Kasumi-1 (cell line): ENCODE data around the gene ZCCHC24.

Experiments
- DNase-seq, 2 experiments: peaks; one replicate each; lab custom pipeline; 2025; lab: John Stamatoyannopoulos, UW

The ZCCHC24 gene

DNA sequence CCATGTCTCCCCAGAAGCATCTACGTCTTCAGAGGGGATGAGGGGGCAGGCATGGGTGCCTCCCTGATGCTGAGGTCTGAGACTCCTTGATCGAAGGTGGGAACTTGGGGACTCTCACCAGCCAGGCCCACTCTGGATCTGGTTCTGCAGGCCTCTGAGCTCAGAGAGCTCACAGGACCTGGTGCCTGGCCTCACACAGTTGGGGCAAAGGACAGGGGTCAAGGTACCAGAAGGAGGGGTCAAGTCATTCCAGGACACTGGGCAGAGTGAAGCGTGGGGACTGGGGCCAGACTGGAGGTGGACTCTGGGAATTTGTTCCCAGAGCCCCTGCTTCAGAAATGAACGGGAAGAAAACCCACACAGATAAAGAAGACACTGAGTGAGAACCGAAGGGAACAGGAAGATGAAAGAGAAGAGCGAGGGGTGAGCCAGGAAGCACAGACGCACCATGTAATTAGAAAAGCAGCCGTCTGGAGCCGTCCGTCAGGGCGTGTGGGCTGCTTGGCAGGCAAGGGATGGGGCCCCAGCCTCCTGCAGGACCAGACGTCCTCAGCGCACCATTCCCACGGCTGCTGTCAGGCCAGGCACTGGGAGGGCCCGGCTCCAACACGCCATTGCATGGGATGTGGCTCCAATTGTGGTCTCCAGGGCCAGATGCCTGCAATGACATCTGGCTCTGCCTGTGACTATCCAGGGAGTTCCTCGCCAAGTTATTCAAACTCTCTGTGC, 47.7 kb downstream of the ZCCHC24 start:
- no peak for DNase-seq

DNA sequence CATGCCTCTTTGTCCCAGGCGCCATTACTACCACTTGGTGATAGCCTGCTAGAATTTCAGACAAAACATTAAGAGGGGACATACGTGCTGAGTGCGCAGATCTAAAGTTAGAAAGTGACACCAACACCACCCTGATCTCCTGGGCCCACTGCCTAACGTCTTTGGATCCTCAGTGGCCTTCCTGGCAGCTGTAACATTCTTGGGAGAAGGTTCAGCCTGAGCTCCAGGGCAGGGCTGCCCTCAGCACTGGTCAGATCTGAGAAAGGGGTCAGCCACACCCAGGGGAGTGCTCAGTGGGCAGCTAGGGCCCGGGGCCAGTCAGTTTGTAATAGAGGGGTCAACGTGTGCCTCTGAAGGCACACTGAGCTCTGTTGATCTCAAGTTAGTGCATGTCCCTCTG, 48.4 kb downstream of the ZCCHC24 start:
- DNase-seq: no peak

DNA sequence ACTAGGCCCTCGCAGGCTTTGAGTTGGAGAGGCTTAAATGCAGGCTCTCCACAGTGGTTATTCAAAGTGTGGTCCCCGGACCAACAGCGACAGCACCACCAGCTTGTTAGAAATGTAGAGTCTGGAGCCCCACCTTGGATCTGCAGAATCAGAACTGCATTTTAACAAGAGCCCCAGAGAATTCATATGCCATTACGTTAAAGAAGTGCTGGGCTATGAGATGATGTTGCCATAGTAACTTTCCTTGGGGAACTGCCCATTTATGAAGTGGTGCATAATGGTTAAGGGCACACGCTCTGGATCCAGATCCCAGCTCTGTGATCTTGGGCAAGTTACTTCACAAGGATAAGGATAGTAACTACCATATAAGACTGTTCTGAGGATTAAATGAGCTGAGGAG, 48.9 kb downstream of the ZCCHC24 start:
- no peak for DNase-seq

DNA sequence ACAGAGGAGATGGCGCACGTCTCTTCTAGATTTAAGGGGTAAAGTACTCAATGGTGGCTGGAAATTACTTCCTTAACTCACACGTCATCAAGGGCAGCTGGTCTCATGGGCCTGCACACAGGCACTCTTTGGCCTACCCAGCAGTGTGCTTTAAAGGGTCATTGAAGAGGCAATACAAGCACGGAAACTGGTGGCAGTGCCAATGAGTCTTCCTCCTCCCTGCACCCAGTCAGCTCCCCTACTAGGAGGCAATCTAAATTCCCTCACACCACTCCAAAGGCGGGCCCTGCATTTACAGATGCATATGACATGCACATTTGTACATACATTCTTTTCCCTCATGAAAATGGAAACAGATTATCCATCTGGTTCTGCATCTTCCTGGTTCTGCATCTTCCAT, 50.8 kb downstream of the ZCCHC24 start:
- no peak for DNase-seq

DNA sequence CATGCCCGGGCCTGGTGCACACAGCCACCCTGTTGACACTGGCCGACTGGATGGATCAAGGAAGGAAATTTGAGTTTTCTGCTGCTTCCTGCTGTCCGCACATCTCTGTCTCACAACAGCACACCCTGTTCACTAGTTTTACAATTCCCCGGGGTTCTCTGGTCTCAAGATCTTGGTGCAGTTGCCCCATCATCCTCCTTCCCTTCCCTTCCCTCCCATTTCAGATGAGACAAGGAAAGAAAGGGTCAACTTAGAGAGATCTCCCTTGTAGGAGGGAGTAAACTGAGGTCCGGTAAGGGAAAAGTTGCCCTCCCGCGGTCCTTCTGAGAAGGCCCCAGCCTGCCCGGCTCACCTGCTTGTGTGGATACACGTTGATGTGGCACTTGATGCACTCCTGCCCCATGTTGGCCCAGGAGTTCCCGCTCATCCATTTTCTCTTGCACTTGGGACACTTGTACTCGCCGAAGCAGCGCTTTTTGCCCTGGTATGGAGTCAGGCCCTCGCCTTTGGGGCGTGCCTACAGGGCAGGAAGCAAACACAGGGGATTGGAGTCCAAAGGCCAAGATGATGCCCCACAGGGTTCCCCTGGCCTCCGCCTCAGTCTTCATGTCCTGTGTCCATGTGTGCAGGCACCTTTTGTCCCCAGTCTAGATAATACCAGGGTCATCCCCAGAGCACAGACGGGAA, 51.4 kb downstream of the ZCCHC24 start:
- no peak for DNase-seq

GRCh38 chr10:79393221-79393923, 52.1 kb downstream of the ZCCHC24 start:
- no peak for DNase-seq

- no peak for DNase-seq
Observed at GRCh38 chr10:79392506-79393176, 52.8 kb downstream of the ZCCHC24 start.

- DNase-seq: no peak
Observed at GRCh38 chr10:79392020-79392398, 53.4 kb downstream of the ZCCHC24 start.

GRCh38 chr10:79391231-79392019, 54.0 kb downstream of the ZCCHC24 start:
- DNase-seq: no peak

- peak; percentile 93 to 96 for DNase-seq
Observed at GRCh38 chr10:79390551-79391229, 54.7 kb downstream of the ZCCHC24 start.

- no peak for DNase-seq
Observed at GRCh38 chr10:79390057-79390456, 55.4 kb downstream of the ZCCHC24 start.

- no peak for DNase-seq
Observed at GRCh38 chr10:79387974-79388850, 57.2 kb downstream of the ZCCHC24 start.

- DNase-seq: no peak
Observed at GRCh38 chr10:79387466-79387973, 57.9 kb downstream of the ZCCHC24 start.

DNA sequence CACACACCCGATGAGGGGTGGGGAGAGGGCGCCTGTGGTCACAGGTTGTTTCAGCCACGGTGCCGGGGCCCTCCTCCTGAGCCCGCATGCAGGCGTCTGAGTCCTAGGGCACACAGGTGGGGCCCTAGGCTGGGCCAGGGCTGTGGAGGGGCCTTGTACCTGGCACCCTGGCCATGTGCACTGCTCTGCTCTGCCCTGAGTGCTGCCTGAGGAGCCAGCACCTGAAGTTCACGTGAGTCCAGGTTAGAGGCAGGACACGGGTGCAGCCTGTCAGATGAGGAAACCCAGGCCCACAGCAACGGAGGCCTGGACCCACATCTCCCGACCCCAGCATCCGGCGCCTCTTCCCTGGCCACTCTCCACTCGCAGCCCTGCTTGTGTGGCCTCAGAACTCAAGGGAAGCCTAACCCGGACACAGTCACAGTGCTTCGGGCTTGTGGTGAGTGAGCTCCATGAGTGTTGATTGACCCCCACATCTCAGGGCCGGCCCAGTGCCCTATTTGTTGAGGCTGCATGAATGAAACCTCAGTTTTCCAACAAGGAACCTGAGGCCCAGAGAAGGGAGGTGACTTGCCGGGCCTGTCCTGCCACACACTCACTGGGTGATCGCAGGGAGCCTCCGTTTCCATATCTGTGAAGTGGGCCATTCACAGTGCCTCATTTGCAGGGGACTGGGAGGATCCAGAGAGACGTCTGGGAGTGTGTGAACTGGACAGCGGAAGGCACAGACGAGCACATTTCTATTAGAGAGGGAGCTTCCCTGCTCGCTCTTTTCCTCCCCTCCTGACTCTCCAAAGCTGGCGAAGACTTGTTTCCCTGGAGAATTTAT, 58.6 kb downstream of the ZCCHC24 start:
- DNase-seq: no peak

DNA sequence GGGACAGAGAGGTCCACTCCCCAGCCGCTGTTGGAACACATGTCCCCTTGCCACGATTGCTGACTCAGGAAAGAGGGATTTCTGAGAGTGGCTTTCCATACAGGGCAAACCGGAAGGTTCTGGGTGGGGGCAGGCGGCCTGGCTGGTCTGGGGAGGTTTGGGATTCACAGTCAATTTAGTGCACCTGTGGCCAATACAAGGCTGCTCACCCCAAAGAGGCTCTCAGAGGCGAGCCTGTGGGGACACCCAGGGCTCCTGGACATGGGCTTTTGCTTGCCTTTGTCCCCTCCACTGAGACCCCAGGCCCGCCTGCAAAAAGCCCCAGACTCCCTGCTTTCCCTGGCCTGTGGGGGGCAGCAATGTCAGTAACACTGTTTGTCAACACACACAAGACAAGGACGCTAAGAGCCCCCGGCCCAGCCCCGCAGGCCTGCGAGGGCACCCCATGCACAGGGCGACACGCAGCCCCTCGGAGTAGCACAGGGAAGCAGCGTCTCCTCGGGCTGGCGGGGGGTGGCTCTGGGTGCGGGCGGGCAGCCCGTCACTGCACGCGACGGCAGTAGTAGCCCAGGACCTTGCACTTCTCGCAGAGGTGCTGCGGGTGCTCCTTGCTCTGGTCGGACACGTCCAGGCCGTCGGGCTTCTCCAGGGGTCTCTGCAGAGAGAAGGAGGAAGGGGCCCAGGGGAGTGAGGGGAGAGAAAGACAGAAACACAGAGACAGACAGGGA, 59.5 kb downstream of the ZCCHC24 start:
- DNase-seq: no peak

GRCh38 chr10:79385392-79385795, 60.0 kb downstream of the ZCCHC24 start:
- no peak for DNase-seq

DNA sequence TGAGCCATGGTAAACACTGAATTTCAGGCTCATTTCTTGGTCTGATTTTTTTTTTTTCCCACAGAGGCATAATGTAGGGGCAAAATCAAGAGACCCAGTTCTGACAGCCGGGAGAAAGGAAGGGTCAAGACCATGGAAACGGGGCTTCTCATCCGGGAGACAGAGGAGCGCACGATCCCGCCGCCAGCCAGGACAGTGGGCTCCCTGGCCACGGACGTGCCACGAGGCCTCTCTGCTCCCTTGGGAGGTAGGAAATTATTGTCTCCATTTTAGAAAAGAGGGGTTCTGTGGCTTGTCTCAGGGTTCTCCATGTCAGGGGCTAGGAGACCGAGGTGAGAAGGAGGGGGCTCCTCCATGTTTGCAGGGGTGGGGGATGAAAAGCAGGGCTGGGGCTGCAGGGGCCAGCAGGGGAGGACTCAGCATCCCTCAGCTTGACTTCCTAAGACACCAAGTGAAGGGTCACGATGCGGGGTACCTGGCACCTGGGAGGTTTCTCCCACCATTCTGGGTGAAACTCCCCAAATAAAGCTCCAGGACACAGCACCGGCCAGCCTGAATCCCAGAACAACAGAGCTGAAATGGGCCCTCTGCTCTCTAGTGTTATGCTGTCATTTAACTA, 60.5 kb downstream of the ZCCHC24 start:
- DNase-seq: no peak
